Liver (tissue), 3 donors: ENCODE results near the gene NXN.

Source experiments
- ATF3 ChIP-seq: IDR thresholded peaks from 2 replicates; pipeline ENCODE4 v1.6.1; 2016; ENCODE audit warnings: antibody characterized with exemption
- CTCF ChIP-seq: fragments of 150-350 bp; IDR thresholded peaks from 2 replicates; pipeline ENCODE4 v1.5.1; 2017; ENCODE audit warnings: improper control_type of control experiment, low read depth, low read length; ENCODE audit not compliant: missing input control
- EGR1 ChIP-seq, 2 donors: IDR thresholded peaks; 2 replicates each; pipeline ENCODE4 v1.6.1; 2016 to 2018; ENCODE audit warnings: antibody characterized with exemption in 2 of 2, low read depth in 2 of 2
- GABPA ChIP-seq, 2 donors: IDR thresholded peaks in 1 of 2; conservative IDR thresholded peaks in 1 of 2; 2 replicates each; pipeline ENCODE4 v1.6.1; 2016; ENCODE audit warnings: antibody characterized with exemption in 2 of 2, mild to moderate bottlenecking in 1 of 2, moderate library complexity in 1 of 2
- JUND ChIP-seq, 2 donors: IDR thresholded peaks; 2 replicates each; pipeline ENCODE4 v1.6.1; 2016; ENCODE audit warnings: antibody characterized with exemption in 2 of 2
- MAX ChIP-seq: IDR thresholded peaks from 2 replicates; pipeline ENCODE4 v1.6.1; 2016; ENCODE audit warnings: antibody characterized with exemption
- REST ChIP-seq: IDR thresholded peaks from 2 replicates; pipeline ENCODE4 v1.6.1; 2016; ENCODE audit warnings: antibody characterized with exemption, mild to moderate bottlenecking
- RXRA ChIP-seq, 2 donors: IDR thresholded peaks; 2 replicates each; pipeline ENCODE4 v1.6.1; 2017 to 2018; ENCODE audit warnings: antibody characterized with exemption in 2 of 2, mild to moderate bottlenecking in 1 of 2
- SP1 ChIP-seq: IDR thresholded peaks from 2 replicates; pipeline ENCODE4 v1.6.1; 2018; ENCODE audit warnings: antibody characterized with exemption, mild to moderate bottlenecking
- TAF1 ChIP-seq: conservative IDR thresholded peaks from 2 replicates; pipeline ENCODE4 v1.6.1; 2016; ENCODE audit warnings: antibody characterized with exemption, mild to moderate bottlenecking
- YY1 ChIP-seq: IDR thresholded peaks from 2 replicates; pipeline ENCODE4 v1.6.1; 2016; ENCODE audit warnings: antibody characterized with exemption, mild to moderate bottlenecking
- donor health status: healthy.
- donor health status: healthy.

GRCh38 chr17:794876-795275 lies 184.7 kb downstream of the NXN start:
- peak; percentile 93 for TF ChIP-seq CTCF
- no peak for TF ChIP-seq MAX
- TF ChIP-seq ATF3: peak; percentile 25
- no peak for TF ChIP-seq YY1
- no peak for TF ChIP-seq RXRA (IDR thresholded peaks at IDR 0.05)
- no peak for TF ChIP-seq TAF1
- TF ChIP-seq JUND (IDR thresholded peaks at IDR 0.05): no peak
- no peak for TF ChIP-seq EGR1 (IDR thresholded peaks at IDR 0.05; ENCODE audit: low read depth in 2 of 2)
- TF ChIP-seq GABPA (IDR thresholded peaks at IDR 0.05 in 1 of 2, conservative IDR thresholded peaks at IDR 0.05 in 1 of 2): no peak
- TF ChIP-seq REST: no peak
- TF ChIP-seq SP1: no peak
